Measurements from ENCODE around the gene TSPAN16.
A peak's percentile ranks its signal among the peaks of the same experiment; 100 is the strongest.

The TSPAN16 gene, protein sequence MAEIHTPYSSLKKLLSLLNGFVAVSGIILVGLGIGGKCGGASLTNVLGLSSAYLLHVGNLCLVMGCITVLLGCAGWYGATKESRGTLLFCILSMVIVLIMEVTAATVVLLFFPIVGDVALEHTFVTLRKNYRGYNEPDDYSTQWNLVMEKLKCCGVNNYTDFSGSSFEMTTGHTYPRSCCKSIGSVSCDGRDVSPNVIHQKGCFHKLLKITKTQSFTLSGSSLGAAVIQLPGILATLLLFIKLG

DNA sequence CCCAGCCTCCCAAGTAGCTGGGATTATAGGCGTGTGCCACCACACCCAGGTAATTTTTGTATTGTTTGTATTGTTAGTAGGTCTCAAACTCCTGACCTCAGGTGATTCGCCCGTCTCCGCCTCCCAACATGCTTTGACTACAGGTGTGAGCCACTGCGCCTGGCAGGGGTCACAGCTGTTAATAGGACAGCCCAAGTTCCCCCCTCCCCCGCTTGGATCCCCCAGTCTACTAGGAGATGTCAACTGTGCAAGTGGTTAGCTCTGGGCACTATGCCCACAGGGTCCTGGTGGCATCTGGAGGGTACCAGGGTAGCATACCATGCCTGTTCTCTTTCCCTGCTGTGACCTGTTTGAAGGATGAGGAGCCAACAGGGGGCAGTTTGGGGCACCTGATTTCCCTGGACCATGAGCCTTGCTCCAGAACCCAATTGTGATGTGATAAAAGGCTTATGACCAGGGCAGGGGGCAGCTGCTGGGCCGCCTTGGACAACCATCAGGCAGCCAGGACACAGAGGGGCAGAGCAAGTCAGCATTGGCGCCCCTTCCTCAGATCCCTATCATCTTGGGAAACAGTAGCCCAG, at the start of gene TSPAN16:
TSPAN16 (plus strand) TSS at position 496 of the 581 bp plus-strand sequence. CDS start 138 bp downstream, outside the sequence.
- no peak for DNase-seq

DNA sequence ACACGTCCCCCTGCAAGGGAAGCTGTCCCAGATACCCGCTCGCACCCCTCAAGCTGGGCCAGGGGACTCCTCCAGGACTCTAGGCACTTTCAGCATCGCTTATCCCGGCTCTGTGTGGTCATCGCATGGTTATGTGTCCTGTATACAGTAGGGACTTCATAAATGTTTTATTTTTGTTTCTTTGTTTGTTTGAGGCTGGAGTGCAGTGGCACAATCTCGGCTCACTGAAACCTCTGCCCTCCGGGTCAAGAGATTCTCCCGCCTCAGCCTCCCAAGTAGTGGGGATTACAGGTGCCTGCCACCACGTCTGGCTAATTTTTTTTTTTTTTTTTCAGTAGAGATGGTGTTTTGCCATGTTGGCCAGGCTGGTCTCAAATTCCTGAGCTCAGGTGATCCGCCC, 49.0 kb upstream of the TSPAN16 start:
- no peak for DNase-seq

DNA sequence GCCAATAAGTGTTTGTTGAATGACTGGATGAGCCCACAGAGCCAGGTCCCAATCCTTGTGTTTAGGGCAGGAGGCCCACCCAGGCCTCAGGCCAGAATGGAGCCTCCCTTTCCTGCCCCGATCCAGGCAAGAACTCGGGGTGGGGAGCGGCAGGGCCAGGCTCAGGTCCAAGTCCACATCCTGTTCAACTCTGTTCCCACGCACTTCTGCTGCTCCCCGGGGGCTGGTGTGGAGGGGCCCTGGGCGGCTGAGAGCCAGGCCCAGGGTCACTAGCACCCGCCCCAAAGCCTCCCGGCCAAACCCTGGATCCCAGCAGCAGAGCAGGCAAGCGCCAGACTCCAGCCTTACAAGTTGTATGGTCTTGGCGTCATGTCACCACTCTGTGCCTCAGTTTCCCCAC, 48.6 kb upstream of the TSPAN16 start:
- no peak for DNase-seq

DNA sequence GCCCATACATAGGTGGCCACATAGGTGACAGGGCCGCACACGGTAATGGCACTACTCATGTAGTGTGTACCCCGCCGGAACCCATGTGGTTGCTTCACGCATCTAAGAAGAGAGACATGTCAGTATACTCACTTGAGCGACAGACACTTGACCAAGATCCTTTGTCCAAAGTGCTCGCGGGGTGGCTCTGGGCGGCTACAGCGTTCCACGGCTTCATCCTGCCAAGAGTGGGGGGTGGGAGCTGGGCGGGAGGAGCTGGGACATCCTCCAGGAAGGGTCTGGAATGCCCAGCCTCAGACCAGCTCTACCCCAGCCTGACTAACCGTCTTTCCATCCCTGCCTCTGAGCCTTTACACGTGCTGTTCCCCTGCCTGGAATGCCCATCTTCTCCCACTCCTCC, 48.0 kb upstream of the TSPAN16 start:
- no peak for DNase-seq

DNA sequence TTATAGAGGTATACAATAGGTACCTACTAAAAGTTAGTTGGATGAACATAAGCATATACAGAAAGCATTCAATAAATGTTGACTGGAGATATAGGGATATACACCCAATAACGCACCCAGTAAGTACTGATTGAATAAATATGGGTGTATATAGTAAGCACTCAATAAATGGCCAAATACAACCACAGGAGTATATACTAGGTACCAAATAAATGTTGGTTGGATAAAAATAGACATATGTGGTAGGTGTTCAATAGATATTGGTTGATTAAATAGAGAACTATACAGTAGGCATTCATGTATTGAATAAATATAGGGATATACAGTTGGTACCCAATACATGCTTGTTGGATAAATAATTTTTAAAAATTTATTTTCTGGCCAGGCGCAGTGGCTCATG, 47.1 kb upstream of the TSPAN16 start:
- no peak for DNase-seq

DNA sequence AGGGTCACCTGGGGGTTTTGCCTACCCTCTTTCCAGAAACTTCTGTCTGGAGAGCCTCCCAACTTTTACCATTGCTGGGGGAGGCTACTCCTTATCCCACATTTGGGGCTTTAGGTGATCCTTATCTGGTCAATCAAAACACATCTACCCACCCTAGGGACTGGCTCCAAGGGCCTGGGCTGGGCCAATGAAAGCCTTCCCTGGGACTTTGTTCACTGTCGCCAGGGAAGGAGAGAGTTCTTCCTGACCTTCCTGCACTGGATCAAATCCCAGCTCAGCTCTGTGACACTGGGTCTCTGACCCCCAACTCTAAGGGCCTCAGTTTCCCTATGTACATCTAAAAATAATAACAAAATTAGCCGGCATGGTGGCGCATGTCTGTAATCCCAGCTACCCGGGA, 44.7 kb upstream of the TSPAN16 start:
- DNase-seq, result no peak

DNA sequence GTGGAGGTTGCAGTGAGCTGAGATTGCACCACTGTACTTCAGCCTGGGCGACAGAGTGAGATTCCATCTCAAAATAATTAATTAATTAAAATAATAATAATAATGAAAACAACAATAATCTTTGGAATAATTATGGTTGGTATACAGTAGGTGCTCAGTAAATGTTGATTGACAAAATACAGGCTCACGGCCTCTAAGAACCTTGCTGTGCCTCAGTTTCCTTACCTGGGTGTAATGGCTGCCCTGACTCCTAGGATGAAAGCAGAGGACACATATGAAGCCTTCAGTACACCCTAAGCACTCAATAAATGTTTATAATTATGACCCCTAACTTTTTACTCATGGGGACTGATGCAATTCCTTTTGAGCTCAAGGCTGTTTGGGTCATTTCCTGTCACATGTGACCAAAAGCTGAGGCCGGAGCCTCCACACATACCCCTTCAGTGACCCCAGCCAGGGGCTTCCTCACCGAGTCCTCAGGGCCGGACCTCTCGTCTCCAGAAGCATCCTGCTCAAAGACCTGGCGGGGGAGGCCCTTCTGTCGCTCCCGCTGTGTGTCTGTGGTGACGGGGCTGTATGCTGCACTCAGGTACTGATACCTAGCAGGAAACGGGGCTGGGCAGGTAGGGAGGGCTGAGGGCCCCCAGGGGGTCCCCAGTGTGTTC, 44.2 kb upstream of the TSPAN16 start:
- DNase-seq, result no peak

DNA sequence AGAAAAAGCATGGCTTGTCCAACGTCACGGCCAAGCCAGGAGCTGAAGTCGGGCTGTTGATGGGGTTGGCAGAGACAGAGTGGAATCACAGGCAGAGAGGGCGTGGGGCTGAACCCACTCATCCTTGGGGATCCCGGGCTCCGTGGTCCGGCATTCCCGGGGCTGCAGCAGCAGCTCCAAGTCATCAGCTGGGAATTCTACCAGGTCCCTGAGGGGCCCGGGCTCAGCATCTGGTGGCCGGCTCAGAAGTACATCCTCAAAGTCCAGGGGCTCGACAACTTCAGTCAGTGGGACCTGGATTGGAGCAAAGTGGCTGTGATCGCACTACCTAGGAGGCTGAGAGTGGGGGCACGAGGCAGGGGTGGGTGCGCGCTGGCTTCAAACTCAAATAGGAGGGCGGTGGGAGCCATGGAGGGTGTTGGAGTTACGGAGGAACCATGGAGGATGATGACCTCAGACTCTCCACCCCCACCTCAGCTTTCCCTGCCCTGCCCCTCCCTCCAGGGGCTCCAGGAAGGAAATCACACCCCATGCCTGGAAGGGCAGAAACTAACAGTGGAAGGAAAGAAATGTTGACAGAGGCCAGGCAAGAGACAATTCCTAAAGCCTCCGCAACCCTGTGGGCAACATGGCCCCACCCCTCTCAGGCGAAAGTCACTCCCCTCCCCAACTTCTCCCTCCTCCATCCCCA, 43.1 kb upstream of the TSPAN16 start:
- DNase-seq, result no peak

DNA sequence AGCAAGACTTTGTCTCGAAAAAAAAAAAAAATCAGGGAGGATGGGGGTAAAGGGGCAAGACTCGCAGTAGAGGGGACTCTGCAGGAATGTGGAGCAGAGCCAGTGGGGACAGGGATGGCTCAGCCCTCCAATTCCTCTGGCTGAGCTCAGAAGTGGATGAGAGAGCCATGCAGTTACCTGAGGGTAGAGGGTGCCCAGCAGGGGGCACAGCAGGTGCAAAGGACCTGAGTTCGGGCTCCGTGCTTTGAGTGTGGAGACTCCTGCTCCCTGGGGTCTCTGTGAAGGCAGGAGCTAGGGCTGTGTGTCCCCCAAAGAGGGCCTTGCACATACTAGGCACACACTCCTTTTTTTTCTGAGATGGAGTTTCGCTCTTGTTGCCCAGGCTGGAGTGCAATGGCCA, 41.3 kb upstream of the TSPAN16 start:
- no peak for DNase-seq

DNA sequence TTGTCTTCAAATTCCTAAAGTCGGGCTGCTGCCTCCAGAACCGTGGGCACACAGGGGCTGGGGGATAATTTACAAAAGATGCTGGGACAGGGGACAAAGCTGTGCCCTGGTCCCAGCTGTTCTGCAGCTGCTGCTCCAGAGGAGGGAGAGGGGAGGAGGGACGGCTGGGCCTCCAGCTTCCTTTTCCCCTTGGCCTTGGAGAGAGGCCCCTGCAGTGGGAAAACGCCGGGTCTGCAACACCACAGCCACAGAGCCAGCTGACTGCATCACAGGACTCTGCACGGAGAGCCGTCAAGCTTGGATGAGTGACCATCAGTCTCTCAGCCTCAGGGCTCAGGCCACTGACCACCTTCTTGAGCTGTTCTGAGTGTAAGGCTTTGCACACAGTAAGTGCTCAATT, 39.8 kb upstream of the TSPAN16 start:
- no peak for DNase-seq

DNA sequence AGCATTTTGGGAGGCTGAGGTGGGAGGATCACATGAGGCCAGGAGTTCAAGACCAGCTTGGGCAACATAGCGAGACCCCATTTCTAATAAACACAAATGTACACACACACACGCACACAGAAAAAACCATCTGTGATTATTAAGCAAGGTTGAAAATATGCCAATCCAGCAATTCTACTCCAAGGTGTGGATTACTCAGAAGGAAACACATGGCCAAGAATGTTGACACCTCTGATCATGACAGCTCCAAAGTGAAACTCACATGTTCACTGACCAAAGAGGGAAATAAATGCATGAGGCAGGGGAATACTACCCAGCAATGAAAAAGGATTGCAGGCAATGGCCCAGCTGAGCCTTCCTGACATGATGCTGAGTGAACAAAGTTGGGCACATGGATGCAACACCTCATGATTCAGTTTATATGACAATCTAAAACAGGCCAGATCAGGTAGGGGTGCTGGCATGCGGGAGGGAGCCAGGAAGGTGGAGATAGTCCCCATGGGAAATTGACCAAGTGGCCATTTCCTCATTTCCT, 38.0 kb upstream of the TSPAN16 start:
- no peak for DNase-seq

DNA sequence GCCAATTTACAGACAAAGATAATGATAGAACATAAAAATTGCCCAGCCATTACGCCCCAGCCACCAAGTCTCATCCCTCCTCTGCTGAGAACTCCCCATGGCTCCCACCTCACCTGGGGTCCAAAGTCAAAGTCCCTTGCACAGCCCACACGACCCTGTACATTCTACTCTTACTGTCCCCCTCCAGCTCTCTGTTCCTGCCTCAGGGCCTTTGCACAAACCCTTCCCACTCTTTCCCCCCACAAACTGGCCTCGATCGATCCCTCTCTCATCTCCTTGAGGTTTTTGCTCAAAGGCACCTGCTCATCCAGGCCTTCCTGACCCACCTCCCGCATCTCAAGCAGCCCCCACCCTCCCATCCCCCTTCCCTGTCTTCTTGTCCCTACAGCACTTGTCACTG, 35.0 kb upstream of the TSPAN16 start:
- DNase-seq, result no peak

DNA sequence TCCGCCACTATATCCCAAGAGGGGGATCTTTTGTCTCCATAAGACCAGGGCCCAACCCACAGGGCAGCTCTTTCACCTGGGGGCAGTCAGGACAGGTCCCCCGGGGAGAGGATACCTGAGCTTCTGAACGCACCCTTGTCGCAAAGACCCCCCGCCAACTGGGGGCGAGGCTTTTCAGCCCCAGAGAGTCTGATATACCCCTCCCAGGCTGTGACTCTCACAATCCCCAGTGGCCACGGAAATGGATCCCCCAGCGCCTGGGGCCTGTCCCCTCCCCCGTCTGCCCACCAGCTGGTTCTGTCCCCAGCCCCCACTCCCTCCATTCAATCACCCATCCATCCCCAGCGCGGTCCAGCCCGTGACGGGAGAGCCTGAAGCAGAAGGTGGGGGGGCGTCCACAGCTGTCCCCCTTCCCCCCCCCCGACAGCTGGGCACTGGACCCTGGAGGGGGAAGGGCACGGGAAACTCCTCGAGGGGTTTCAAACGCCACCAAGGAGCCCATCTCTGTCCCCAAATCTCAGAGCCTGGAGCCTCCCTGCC, 34.5 kb upstream of the TSPAN16 start:
- DNase-seq, result no peak

DNA sequence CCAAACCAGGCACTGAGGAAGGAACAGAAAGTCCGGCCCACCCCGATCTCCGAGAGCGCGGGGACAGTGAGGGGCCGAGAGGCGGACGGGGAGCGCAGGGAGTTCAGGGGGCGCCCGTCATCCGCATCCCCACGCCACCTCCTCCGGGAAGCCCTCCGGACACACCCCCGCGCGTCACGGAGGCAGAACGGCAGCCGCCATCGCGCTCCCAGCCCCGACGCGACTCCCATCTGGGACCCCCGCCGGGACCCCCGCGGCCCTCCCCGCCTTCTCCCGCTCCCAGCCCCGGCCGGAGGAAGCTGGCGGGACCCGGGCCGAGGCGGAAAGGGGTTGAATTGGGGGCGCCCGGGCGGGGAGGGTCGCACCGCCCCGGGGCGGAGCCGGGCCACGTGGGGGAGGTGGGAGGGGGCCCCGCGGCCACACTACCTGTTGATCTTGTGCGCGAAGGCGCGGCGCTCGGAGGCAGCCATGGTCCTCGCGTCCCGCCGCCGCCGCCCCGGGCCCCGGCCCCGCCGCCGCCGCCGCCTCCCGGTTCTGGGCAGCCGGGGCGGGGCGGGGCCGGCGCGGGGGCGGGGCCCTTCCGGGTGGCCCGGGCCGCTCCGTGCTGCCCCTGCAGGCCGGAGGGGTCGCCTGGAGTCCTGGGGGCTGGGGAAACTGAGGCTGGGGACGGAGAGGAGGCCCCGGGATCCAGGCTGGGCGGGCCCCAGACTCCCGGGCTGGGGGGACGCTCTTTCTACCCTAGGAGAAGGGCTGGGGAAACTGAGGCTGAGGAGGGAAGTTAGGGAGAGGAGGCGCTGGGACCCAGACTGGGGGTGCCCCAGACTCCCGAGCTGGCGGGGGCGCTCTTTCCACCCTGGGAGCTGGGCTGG, 33.8 kb upstream of the TSPAN16 start, which contains the start of gene DOCK6:
DOCK6 (minus strand) TSS at position 554 of the 869 bp plus-strand sequence; CDS start at position 470, 84 bp downstream.
- no peak for DNase-seq

DNA sequence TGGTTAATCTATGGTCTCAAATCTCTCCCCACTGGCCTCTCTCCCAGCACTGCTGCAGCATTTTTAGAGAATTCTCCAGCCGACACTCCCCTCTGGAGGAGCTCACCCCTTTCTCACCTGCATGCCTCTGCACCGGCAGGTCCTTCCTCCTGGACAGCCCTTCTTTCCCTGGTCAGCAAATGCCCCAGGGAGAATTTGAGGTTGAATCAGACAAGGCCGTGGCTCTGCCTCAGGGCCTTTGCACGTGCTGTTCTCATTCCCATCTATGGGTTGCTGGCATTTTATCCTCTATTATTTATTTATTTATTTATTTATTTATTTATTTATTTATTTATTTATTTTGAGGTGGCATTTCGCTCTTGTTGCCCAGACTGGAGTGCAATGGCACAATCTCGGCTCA, 32.2 kb upstream of the TSPAN16 start:
- DNase-seq, result no peak

DNA sequence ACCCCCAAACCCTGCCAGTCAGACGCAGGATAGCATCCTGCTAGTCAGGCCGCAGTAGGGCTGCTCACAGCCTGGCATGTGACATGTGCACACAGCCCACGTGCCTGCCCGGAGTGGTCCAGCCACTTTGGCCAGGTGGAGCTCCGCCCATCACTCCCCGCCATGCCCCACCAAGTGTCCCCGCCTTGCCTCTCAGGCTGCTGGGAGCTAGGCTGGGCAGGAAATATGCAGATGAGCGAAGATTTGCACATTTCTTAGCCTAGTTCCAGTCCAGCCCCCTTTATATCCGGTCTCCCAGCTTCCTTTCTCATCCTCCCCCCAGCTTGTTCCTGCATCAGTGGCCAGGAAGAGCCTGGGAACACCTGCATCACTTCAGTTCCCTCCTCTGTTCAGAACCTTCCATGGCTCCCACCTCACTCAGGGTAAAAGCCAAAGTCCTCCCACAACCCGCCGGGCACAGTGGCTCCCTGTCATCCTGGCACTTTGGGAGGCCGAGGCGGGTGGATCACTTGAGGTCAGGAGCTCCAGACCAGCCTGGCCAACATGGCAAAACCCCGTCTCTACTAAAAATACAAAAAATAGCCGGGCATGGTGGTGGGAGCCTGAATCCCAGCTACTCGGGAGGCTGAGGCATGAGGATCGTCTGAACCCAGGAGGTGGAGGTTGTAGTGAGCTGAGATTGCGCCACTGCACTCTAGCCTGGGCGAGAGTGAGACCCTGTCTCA, 31.3 kb upstream of the TSPAN16 start:
- peak; percentile 86 for DNase-seq

DNA sequence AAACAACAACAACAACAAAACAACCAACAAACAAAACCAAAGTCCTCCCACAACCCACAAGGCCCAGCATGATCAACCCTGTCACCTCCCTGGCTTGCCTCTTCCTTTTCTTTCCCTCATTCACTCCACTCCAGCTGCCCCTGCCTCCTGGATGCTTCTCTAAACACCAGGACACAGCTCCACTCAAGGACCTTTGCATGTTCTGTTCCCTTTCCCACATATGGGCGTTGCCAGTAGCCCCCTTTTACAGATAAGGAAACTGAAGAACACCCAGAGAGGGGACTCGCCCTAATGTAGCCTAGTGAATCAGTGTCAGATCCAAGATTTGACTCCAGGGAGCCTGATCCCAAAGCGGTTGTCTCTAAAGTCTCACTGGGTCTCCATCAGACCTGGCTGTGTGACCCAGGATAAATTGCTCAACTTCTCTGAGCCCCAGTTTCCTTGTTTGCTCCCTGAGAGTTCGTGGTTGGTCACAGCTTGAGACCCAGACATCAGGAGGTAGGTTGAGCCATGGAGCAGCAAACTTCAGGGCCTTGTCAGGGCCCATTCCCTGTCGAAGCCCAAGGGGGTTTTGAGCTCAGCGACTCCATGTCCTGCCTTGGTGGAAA, 30.7 kb upstream of the TSPAN16 start:
- no peak for DNase-seq

DNA sequence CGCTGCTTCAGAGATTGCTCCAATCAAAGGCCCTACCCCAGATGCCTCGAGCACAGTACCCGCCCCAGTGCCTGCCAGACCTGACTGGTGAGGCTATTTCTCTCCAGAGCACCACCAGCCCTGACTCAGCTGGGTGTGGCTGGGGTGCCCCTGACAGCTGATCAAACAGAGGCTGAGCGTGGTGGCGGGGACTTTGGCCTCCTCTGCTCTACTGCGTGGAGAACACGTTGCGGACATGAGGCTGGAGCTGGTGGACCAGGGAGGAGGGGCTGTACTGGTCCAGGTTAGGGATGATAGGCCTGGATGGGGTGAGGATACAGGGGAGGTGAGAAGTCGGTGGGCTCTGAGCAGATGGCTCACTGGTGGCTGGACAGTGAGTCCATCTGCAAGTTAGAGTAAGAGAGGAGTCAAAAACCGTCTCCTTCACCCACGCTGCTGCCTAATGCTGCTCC, 30.1 kb upstream of the TSPAN16 start:
- DNase-seq, result peak; percentile 61

DNA sequence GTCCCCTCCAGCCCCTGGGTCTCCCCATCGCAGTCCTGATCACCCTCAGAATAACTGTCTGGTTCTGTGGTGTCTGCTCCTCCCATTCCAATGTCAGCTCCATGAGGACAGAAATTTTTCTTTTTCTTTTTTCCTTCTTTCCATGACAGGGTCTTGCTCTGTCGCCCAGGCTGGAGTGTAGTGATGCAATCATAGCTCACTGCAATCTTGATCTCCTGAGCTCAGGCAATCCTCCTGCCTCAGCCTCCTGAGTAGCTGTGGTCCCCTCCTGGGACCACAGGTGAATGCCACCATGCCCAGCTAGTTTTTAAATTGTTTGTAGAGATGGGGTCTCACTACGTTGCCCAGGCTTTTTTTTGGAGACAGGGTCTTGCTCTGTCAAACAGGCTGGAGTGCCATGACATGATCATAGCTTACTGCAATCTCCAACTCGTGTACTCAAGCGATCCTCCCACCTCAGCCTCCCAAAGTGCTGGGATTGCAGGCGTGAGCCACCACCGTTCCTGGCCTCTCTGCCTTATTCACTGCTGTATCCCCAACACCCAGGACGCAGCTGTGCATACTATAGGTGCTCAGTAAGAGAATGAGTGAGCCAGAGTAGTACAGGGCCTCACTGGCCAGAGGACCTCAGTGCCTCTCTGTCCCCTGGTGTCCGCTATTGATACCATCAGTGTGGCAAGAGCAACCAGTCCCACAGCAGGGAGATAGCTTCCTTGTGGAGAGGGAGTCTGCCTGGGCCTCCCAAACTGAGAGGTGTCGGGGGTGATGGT, 28.5 kb upstream of the TSPAN16 start:
- no peak for DNase-seq

DNA sequence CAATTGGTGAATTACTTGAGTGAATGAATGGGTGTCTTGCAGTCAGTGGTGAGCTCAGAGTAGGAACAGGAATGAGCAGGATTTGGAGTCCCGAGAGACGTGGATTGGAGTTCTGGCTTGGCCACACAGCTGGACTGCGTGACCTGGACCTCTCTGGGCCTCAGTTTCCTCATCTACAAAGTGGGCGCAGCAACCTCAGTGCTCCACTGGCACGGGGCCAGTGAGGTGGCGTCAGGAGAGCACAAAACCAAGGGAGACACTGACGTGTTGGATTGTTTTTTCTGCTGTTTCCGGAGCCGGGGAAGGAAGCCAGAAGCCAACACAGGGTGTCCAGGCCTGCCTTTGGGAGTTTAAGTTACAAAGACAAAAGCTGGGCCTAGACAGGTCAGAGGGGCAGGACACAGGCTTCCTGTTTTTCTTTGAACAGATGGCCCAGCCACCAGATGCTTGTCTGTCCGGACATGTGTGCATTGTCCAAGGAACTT, 27.1 kb upstream of the TSPAN16 start:
- no peak for DNase-seq
